GM12878 (cell line): ENCODE results near the gene XAB2. TPM values are rescaled to one million over a fixed set of nuclear protein-coding genes. Genes with fewer than 3 reads are reported as not detected.

Experiments used
- ATAC-seq: fragments of 200-7000 bp; cut with Tn5 transposase; 3 replicates; pipeline ENCODE4 v1.9.1; 2020; ENCODE audit warnings: mild to moderate bottlenecking, moderate library complexity
- BruUV-seq: library from RNA; stranded (reverse); fragments of 400-500 nt; replicated peaks from 2 replicates; lab custom pipeline; 2021; lab: Mats Ljungman, UMichigan
- CTCF ChIA-PET: fragments of 300-600 bp; sonication (Branson Sonifier 250); formaldehyde crosslinking; extraction: SDS; loops from one replicate; lab custom pipeline; 2021; ENCODE audit warnings: inconsistent platforms; lab: Yijun Ruan, JAX
- POLR2A ChIA-PET: fragments of 350-600 bp; formaldehyde crosslinking; extraction: SDS; loops from one replicate; lab custom pipeline; 2021; ENCODE audit warnings: inconsistent platforms; lab: Charles Lee
- RAD21 ChIA-PET: fragments of 300-600 bp; sonication (Branson Sonifier 250); formaldehyde crosslinking; loops from one replicate; lab custom pipeline; 2023; ENCODE audit warnings: antibody characterized with exemption; ENCODE audit not compliant: unreplicated experiment; lab: Charles Lee
- SMC1A ChIA-PET: fragments of 300-600 bp; sonication (Branson Sonifier 250); formaldehyde crosslinking; loops from one replicate; lab custom pipeline; 2023; ENCODE audit not compliant: unreplicated experiment, uncharacterized antibody; lab: Charles Lee
- DNase-seq: peaks from one replicate; pipeline ENCODE4 v3.0.0-alpha.2; 2011; ENCODE audit warnings: low read depth, low spot score
- FAIRE-seq: peaks from 3 replicates; lab custom pipeline; 2011; peaks lifted over from hg19 to GRCh38; lab: Jason Lieb, UNC
- H2AFZ ChIP-seq: 2 replicates; pipeline ENCODE4 v1.6.0; 2011; ENCODE audit warnings: low read depth, low read length, control low read depth; ENCODE audit not compliant: control insufficient read depth
- H3K27ac ChIP-seq: 2 replicates; pipeline ENCODE4 v1.5.1; 2011; ENCODE audit warnings: control low read depth; ENCODE audit not compliant: control insufficient read depth, insufficient read depth
- H3K27me3 ChIP-seq, 2 experiments: replicated peaks in 1 of 2; 2 replicates each; pipeline versions ENCODE4 v1.6.0 to v1.6.1; 2011; ENCODE audit warnings: low read length in 1 of 2; ENCODE audit not compliant: control insufficient read depth in 2 of 2, insufficient read depth in 2 of 2
- H3K36me3 ChIP-seq, 2 experiments: 2 replicates each; pipeline ENCODE4 v1.5.1; 2011; ENCODE audit warnings: low read length in 1 of 2; ENCODE audit not compliant: control insufficient read depth in 2 of 2, insufficient read depth in 2 of 2
- H3K4me1 ChIP-seq: 2 replicates; pipeline ENCODE4 v1.6.1; 2011; ENCODE audit warnings: mild to moderate bottlenecking, low read length, moderate library complexity, mixed read lengths; ENCODE audit not compliant: control insufficient read depth, insufficient read depth
- H3K4me2 ChIP-seq: 2 replicates; pipeline ENCODE4 v1.6.0; 2011; ENCODE audit warnings: control low read depth; ENCODE audit not compliant: control insufficient read depth, insufficient read depth
- H3K4me3 ChIP-seq: fragments of 200-600 bp; sonication (generic); 2 replicates; pipeline ENCODE4 v1.5.1; 2016
- H3K79me2 ChIP-seq: 2 replicates; pipeline ENCODE4 v1.6.0; 2011; ENCODE audit warnings: low read length; ENCODE audit not compliant: control insufficient read depth, insufficient read depth
- H3K9ac ChIP-seq: 2 replicates; pipeline ENCODE4 v1.8.0; 2011; ENCODE audit warnings: low read length, control low read depth, mixed read lengths; ENCODE audit not compliant: control insufficient read depth, insufficient read depth
- H3K9me3 ChIP-seq: replicated peaks from 3 replicates; pipeline ENCODE4 v1.5.1; 2011; ENCODE audit warnings: mild to moderate bottlenecking, low read length; ENCODE audit not compliant: control insufficient read depth, insufficient read depth
- H4K20me1 ChIP-seq: 2 replicates; pipeline ENCODE4 v1.6.0; 2011; ENCODE audit not compliant: control insufficient read depth, insufficient read depth
- BHLHE40 ChIP-seq, 2 experiments: fragments of 450-650 bp in 1 of 2; IDR thresholded peaks; 2 replicates each; pipeline ENCODE4 v1.6.1; 2011 to 2017; ENCODE audit warnings: low read depth in 2 of 2, borderline replicate concordance in 1 of 2, improper control_type of control experiment in 1 of 2, low read length in 1 of 2, mild to moderate bottlenecking in 1 of 2
- CEBPB ChIP-seq, 2 experiments: fragments of 150-350 bp in 1 of 2; IDR thresholded peaks; 2 replicates each; pipeline ENCODE4 v1.6.1; 2012 to 2014; ENCODE audit warnings: low read depth in 2 of 2, low read length in 2 of 2, borderline replicate concordance in 1 of 2, inconsistent platforms in 1 of 2
- HDAC2 ChIP-seq: fragments of 200-600 bp; sonication (generic); IDR thresholded peaks from 2 replicates; pipeline ENCODE4 v1.6.1; 2017
- KDM1A ChIP-seq: fragments of 200-600 bp; sonication (generic); IDR thresholded peaks from 2 replicates; pipeline ENCODE4 v1.6.1; 2016; ENCODE audit warnings: borderline replicate concordance
- MYB ChIP-seq: fragments of 150-350 bp; IDR thresholded peaks from 2 replicates; pipeline ENCODE4 v1.6.1; 2014; ENCODE audit warnings: mild to moderate bottlenecking, low read depth, low read length, borderline replicate concordance
- NFIC ChIP-seq: IDR thresholded peaks from 2 replicates; pipeline ENCODE4 v1.6.1; 2012; ENCODE audit warnings: low read depth, mild to moderate bottlenecking, inconsistent platforms, low read length, moderate library complexity
- NFYA ChIP-seq: IDR thresholded peaks from 2 replicates; pipeline ENCODE4 v1.6.1; 2011; ENCODE audit warnings: low read depth, mild to moderate bottlenecking, low read length, improper control_type of control experiment, borderline replicate concordance
- POLR2AphosphoS2 ChIP-seq: IDR thresholded peaks from 2 replicates; pipeline ENCODE4 v1.6.1; 2011; ENCODE audit warnings: low read depth, mild to moderate bottlenecking, low read length, improper control_type of control experiment, moderate library complexity
- SMC3 ChIP-seq: IDR thresholded peaks from 2 replicates; pipeline ENCODE4 v1.6.1; 2011; ENCODE audit warnings: low read length, improper control_type of control experiment, borderline replicate concordance
- ZBED1 ChIP-seq: IDR thresholded peaks from 2 replicates; pipeline ENCODE4 v1.6.1; 2016; ENCODE audit warnings: borderline replicate concordance
- ZNF24 ChIP-seq: fragments of 450-650 bp; IDR thresholded peaks from 2 replicates; pipeline ENCODE4 v1.6.1; 2017; ENCODE audit warnings: antibody characterized with exemption, mild to moderate bottlenecking
- ZNF384 ChIP-seq: IDR thresholded peaks from 2 replicates; pipeline ENCODE4 v1.6.1; 2012; ENCODE audit warnings: low read depth, mild to moderate bottlenecking, low read length, improper control_type of control experiment, borderline replicate concordance
- ZZZ3 ChIP-seq: IDR thresholded peaks from 2 replicates; pipeline ENCODE4 v1.6.1; 2011; ENCODE audit warnings: low read depth; ENCODE audit not compliant: control insufficient read depth, insufficient read length
- WGBS: methylation state at CpG from one replicate; pipeline ENCODE4 v1.1.6; 2016; ENCODE audit warnings: low lambda C conversion rate; ENCODE audit not compliant: insufficient replicate concordance, insufficient coverage; ENCODE audit errors: missing lambda C conversion rate; 5-methylcytosine and 5-hydroxymethylcytosine counted together
- in situ Hi-C: fragments of 300-500 bp; cut with MboI; formaldehyde crosslinking; loops from 9 replicates; pipeline ENCODE4 v1.14.3; 2018; ENCODE audit warnings: mixed read lengths
- intact Hi-C: fragments of 100-400 bp; cut with micrococcal nuclease; formaldehyde crosslinking; loops from one replicate; pipeline ENCODE4 v1.14.2; 2022; ENCODE audit not compliant: unreplicated experiment
- polyA plus RNA-seq, 11 experiments: library from polyadenylated mRNA; depleted of rRNA in 4 of 11; unstranded in 6 of 11; stranded (reverse) in 5 of 11; fragments of >200 nt; fragmentation: Nextera tagmentation in 4 of 11; fragmentation: Illumina TruSeq in 1 of 11; extraction: Ambion mirVana in 4 of 11; extraction: Trizol in 1 of 11; gene quantifications; 1 replicate in 1 of 11; 2 replicates in 10 of 11; pipeline versions ENCODE4 v1.2.1 to v1.2.3, GENCODE V29; 2011 to 2016; ENCODE audit warnings: inconsistent platforms in 2 of 11, missing spikeins in 2 of 11, low read depth in 1 of 11
- total RNA-seq, 4 experiments: library from RNA; depleted of rRNA in 3 of 4; stranded (reverse); fragments of >200 nt in 3 of 4; fragmentation: Illumina TruSeq in 1 of 4; extraction: Trizol in 1 of 4; gene quantifications; 2 replicates each; pipeline versions ENCODE4 v1.2.1 to v1.2.3, GENCODE V29; 2013 to 2021
- TF ChIP-seq, protein P1 (sequence below): fragments of 450-650 bp; formaldehyde crosslinking; IDR thresholded peaks from 2 replicates; pipeline ENCODE4 v1.4.0; 2020; ENCODE audit warnings: mild to moderate bottlenecking, moderate library complexity

Gene XAB2
- total and polyA plus RNA-seq, 10 of the 15 experiments (the other 5 are each of a cell fraction or from before 2014, with no cell fraction given), result 0.34 to 45.1 (median 18.8) TPM

DNA sequence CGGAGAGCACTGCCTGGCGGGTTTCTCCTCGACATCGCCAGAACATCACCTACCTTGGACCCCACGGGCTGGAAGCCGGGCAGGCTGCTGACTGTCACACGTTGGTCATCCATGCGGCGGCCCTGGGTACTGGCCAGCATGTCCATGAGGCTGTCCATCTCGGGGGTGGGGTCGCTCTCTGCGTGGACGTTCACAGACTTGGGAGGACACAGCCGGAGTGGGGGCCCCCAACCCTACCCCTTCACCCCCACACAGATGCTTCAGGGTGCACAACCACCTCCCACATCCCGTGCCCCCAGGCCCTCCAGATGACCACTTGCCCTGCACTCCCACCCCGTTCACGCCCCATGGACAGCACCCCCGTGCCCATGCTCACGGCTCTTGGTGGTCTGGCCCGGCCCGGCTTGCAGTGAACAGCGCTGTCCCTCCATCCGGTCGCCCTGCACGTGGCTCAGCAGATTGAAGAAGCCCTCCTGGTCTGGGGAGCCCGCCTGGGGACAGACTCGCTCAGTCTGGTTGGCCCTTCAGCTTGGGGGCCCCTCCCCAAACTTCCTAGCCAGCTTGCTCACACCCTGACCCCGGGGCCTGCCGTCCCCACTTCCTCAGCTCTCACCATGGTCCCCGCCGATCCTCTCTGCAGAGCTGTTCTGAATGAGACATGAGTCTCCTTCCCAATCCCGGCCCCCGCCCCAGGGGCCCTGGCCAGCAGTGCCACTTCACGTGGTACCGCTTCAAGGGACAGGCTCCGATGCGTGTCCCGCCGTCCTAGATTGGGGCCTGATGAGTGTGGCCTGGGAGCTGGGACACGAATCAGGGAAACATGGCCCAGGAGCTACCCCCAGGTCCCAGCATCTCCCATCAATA is 3.2 kb upstream of the XAB2 start:
- Histone ChIP-seq H3K4me1 (peaks cover 20% of the 10 kb centered on the region), H4K20me1 (no peaks in the 10 kb centered on the region), H3K9ac (no peak overlapping the region), H2AFZ (no peak overlapping the region), H3K27me3 (no peaks in the 10 kb centered on the region), H3K36me3 (no peaks in the 10 kb centered on the region), H3K4me3 (no peak overlapping the region), H3K4me2 (no peak overlapping the region), H3K9me3 (no peaks in the 10 kb centered on the region), H3K79me2 (peaks cover 38% of the 10 kb centered on the region), H3K27ac (no peak overlapping the region)
- no TSS peak for BruUV-seq
- ChIA-PET CTCF (no interaction called here), SMC1A (no interaction called here), RAD21 (no interaction called here), POLR2A (no interaction called here)
- DNase-seq (no peak), ATAC-seq (no peak), FAIRE-seq (no peak)
- intact Hi-C loops (no loop called here), in situ Hi-C loops (no loop called here)
- 91% methylated on average over 38 of the region's 40 CpGs for WGBS
- TF ChIP-seq NFYA (no peak), KDM1A (no peak), ZZZ3 (no peak), HDAC2 (no peak), SMC3 (no peak), ZNF384 (no peak)

DNA sequence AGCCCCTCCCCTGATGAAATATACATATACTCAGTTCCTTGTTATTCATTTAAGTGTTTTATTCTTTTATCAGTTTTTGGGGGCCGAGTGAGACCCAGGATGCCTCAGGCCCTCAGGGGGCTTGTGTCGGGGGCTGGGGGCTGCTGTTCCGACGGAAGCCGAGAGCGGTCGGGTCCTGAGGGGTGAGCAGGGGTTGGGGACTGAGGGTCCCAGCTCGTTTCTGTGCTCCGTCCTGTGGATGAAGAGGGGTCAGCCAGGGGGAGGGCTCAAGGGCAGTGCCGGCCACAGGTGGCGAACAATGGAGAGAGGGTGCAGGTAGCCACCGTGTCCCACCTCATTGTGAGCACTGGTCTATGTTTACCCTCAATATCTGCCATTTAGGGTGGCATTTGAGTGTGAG is 2.2 kb upstream of the XAB2 start:
- FAIRE-seq (no peak), ATAC-seq (no peak), DNase-seq (no peak)
- POLR2A ChIA-PET, result no interaction called here
- H2AFZ ChIP-seq, result no peak overlapping the region
- intact Hi-C loops, result no loop called here
- WGBS, result 90% methylated on average over 12 of the region's 12 CpGs
- no peaks in the 10 kb centered on the region for H3K27me3 ChIP-seq
- in situ Hi-C loops, result no loop called here
- no peak overlapping the region for H3K4me2 ChIP-seq
- H4K20me1 ChIP-seq, result no peaks in the 10 kb centered on the region
- CTCF ChIA-PET, result interaction anchor here (0.8 kb wide), 1 partner anchor 339 kb away, joined by 3 read pairs; no protein-coding TSS in a partner anchor
- no peak overlapping the region for H3K27ac ChIP-seq
- SMC1A ChIA-PET, result no interaction called here
- no peak overlapping the region for H3K4me3 ChIP-seq
- RAD21 ChIA-PET, result no interaction called here
- peaks cover 18% of the 10 kb centered on the region for H3K4me1 ChIP-seq
- peaks cover 0 to 4% of the 10 kb centered on the region in 2 experiments; a peak in 2 of 4 replicates for H3K36me3 ChIP-seq
- BruUV-seq, result no TSS peak
- H3K9me3 ChIP-seq, result no peaks in the 10 kb centered on the region
- peaks cover 39% of the 10 kb centered on the region for H3K79me2 ChIP-seq
- no peak overlapping the region for H3K9ac ChIP-seq
- TF ChIP-seq POLR2AphosphoS2, result no peak
- no peak for TF ChIP-seq MYB
- no peak for TF ChIP-seq ZBED1
- TF ChIP-seq CEBPB (IDR thresholded peaks at IDR 0.05; ENCODE audit: borderline replicate concordance in 1 of 2, low read depth in 2 of 2, low read length in 2 of 2), result no peak
- TF ChIP-seq, protein P1, sequence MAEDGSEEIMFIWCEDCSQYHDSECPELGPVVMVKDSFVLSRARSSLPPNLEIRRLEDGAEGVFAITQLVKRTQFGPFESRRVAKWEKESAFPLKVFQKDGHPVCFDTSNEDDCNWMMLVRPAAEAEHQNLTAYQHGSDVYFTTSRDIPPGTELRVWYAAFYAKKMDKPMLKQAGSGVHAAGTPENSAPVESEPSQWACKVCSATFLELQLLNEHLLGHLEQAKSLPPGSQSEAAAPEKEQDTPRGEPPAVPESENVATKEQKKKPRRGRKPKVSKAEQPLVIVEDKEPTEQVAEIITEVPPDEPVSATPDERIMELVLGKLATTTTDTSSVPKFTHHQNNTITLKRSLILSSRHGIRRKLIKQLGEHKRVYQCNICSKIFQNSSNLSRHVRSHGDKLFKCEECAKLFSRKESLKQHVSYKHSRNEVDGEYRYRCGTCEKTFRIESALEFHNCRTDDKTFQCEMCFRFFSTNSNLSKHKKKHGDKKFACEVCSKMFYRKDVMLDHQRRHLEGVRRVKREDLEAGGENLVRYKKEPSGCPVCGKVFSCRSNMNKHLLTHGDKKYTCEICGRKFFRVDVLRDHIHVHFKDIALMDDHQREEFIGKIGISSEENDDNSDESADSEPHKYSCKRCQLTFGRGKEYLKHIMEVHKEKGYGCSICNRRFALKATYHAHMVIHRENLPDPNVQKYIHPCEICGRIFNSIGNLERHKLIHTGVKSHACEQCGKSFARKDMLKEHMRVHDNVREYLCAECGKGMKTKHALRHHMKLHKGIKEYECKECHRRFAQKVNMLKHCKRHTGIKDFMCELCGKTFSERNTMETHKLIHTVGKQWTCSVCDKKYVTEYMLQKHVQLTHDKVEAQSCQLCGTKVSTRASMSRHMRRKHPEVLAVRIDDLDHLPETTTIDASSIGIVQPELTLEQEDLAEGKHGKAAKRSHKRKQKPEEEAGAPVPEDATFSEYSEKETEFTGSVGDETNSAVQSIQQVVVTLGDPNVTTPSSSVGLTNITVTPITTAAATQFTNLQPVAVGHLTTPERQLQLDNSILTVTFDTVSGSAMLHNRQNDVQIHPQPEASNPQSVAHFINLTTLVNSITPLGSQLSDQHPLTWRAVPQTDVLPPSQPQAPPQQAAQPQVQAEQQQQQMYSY (CRISPR knock-in tag), result no peak
- no peak for TF ChIP-seq NFIC
- no peak for TF ChIP-seq ZNF24
- no peak for TF ChIP-seq BHLHE40 (IDR thresholded peaks at IDR 0.05; ENCODE audit: borderline replicate concordance in 1 of 2, low read depth in 2 of 2, low read length in 1 of 2)
